GM12892 (cell line): ENCODE results near the gene ARHGEF35.
"Not testable (repeated sequence)": the region's sequence is repeated elsewhere in the genome, so short reads cannot be mapped to it uniquely, and the experiment has no call there.

Experiments used
- POLR2A ChIP-seq: IDR thresholded peaks from 2 replicates; pipeline ENCODE4 v1.6.1; 2011; ENCODE audit warnings: low read depth, low read length, control low read depth
- POLR2AphosphoS5 ChIP-seq: IDR thresholded peaks from 2 replicates; pipeline ENCODE4 v1.6.1; 2011; ENCODE audit warnings: low read depth, low read length, control low read depth
- TAF1 ChIP-seq: IDR thresholded peaks from 2 replicates; pipeline ENCODE4 v1.6.1; 2011; ENCODE audit warnings: low read depth, mild to moderate bottlenecking, control low read depth, low read length, borderline replicate concordance

DNA sequence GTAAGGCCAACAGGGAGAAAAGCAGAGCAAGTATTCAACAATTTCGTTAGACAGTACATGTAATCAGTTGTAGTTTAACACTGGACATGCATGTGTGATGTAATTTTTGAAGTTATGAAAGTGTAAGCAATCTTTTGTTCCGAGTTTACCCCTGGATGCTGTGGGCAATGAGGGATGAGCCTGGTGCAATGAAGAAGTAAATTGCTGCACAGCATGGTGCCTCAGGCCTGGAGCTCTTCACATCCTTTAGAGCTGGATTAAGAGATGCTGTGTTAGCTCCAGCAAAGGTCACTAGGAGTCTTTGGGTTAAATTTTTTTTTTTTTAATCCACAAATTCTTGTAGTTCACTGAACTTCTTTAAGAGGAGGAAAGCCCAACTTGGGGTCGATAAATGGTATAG lies 7.5 kb upstream of the ARHGEF35 start:
- TF ChIP-seq POLR2A, TAF1, POLR2AphosphoS5: not testable (repeated sequence)
